GM19193 (cell line): ENCODE results near the gene FAF2.

Experiments used
- POLR2A ChIP-seq: IDR thresholded peaks from 4 replicates; pipeline ENCODE4 v1.6.1; 2011; ENCODE audit not compliant: insufficient read depth, insufficient read length; ENCODE audit errors: extremely low read depth

The FAF2 gene

DNA sequence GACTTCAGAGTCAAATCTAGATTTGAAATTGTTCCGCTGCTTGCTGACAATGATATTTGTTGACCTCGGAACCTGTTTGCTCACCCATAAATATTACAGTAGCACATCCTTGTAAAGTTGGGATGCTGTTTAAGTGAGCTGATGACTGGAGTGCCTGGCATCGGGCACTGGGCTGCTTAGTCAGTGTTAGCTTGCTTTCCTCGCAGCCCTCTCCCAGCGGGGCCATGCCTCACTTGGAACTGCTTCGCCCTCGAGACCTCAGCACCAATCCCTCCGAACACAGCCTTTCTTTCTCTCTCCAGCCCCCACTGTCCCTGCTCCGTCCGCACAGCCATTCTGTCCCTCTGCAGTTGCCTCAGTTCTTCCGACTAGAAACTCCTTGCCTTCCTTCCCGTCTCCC, 65.6 kb downstream of the FAF2 start:
- TF ChIP-seq POLR2A = no peak

DNA sequence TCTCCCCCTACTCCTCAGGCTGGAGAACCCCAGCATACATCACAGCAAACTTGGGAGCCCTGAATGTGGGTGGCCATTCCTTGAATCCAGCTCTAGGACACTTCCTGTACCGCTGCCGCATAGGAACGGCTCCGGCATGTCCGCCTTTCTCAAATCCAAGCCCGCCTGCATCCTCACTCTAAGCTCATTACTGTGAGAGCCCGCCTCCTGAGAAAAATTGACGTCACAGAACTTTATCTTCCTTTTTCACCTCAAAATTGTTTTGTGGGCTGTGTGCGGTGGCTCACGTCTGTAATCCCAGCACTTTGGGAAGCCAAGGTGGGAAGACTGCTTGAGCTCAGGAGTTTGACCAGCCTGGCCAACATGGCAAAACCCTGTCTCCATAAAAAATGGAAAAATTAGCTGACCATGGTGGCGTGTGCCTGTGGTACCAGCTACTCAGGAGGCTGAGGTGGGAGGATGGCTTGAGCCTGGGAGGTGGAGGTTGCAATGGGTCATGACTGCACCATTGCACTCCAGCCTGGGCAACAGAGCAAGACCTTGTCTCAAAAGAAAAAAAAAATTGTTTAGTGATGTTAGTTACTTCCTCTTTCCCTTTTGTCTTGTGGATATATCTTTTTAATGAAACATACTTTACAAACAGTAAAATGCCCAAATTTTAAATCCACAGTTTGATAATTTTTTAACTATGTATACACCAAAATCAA, 66.2 kb downstream of the FAF2 start:
- TF ChIP-seq POLR2A = no peak

DNA sequence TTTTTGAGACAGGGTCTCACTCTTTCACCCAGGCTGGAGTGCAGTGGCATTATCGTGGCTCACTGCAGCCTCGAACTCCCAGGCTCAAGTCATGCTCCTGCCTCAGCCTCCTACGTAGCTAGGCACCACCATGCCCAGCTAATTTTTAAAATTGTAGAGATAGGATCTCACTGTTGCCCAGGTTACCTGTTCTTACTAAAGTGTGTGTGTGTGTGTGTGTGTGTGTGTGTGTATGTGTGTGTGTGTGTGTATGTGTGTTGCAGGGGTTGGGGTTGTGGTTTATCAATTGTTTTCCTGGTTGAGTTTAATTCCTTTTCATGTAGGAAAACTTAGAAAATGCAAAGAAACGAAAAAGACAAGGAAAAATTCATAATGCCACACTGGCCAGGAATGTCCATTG, 67.2 kb downstream of the FAF2 start:
- no peak for TF ChIP-seq POLR2A

DNA sequence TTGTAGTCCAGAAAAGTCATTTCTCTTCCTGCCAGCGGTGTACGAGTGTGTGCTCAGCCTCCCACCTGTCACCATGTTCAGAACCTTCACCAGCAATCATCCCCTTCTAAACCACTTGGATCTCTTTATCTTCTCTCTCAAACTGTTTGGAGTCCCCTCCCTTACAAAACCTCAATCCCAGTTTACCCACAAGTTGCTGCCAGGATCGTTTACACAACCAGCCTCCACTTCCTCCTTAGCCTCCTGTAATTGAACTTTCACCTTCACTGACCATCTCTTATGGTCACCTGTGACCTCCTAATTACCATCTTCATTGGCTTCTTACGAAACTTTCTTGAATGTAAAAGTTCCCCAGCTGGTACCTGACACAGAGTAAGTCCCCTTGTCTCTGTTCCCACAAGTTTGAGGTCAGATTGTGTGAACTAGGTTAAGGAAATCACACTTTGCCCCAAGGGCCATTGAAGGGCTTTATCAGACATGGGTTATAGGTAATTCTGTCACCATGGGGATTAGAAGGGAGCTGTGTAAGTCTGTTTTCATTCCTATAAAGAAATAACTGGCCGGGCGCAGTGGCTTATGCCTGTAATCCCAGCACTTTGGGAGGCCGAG, 69.0 kb downstream of the FAF2 start:
- no peak for TF ChIP-seq POLR2A

DNA sequence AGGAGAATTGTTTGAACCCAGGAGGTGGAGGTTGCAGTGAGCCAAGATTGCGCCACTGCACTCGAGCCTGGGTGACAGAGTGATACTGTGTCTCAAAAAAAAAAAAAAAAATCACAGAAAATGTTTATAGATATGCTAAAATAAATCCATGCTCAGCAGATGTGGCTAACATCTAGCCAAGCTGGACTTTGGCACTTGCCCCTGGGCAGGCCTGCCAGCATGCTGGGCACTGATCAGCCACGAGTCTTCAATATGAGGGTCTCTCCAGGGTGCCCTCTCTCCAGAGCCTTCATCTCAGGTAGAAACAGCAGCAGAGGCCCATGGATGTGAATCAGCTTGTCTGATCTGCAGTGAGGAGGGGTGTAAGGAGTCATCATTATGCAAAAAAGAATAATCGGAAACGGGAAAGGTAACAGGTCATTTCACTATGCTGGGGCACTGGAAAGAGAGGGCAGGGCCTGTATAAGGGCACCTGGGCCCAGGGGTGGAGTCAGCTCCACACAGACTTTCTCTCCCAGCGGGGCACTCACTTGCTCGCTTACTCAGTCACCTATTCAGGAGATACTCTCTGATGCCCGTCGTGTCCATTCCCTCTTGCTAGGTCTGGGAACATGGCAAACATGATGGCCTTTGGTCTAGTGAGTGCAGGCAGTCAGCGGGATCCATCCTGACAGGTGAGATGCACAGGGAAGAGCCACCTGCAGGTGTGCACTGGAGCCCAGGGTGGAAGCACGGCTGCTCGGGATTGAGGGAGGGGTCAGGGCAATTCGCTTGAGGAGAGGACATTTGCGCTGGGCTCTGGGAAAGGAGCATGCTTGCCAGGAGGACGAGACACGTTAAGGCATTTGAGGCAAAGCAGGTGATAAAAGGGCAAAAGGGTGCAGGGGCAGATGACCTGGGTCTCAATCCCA, 71.9 kb downstream of the FAF2 start:
- no peak for TF ChIP-seq POLR2A

DNA sequence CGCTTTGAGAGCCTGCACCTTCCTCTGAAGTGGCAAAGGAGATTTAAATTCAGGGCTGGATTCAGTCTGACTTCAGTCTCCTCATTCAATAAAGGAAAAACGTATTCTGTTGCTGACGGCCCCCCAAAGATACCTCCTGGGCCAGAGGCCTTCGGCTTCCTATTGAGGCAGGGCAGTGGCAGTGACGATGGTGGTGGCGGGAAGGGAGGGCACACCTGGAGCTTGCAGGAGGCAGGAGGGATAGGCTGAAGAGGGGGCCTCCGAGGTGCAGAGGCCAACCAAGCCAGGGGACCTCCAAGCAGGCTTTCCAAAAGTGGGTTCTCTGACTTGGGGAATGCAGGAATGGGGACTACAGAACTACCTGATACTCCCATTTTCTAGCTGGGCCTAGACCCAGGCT, 73.1 kb downstream of the FAF2 start:
- TF ChIP-seq POLR2A = no peak

DNA sequence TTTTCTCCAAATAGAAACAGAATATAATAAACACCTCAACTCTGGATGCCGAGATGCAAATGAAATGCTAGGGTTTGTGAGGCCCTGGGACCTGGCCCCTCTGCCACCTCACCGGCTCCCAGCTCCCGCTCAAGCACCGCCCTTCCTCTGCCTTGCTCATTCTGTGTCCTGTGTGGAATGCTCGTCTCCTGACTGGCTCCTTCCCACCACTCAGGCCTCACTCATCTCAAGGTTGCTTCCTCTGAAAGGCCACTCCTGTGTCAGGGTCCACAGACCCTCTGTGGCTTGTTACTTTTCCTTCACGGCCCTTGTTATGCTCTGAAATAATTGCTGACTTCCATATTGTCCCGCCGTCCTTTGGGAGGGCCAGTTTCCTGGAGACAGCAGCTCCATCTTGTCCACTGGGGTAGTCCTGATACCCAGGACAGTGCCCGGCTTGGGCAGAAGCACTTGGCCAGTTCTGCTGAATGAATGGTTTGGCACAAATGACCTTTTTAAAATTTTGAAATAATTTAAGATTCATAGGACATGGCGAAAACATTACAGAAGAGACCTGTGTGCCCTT, 73.6 kb downstream of the FAF2 start:
- no peak for TF ChIP-seq POLR2A

DNA sequence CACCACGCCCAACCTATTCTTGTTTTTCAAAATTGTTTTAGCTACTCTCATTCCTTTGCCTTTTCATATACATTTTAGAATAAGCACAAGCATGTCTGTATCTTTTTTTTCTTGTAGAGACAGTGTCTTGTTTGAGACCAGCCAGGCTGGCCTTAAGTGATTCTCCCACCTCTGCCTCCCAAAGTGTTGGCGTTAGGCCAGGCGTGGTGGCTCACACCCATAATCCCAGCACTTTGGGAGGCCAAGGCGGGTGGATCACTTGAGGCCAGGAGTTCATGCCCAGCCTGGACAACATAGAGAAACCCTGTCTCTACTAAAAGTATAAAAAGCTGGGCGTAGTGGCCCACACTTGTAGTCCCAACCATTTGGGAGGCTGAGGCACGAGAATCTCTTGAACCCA, 76.0 kb downstream of the FAF2 start:
- no peak for TF ChIP-seq POLR2A

DNA sequence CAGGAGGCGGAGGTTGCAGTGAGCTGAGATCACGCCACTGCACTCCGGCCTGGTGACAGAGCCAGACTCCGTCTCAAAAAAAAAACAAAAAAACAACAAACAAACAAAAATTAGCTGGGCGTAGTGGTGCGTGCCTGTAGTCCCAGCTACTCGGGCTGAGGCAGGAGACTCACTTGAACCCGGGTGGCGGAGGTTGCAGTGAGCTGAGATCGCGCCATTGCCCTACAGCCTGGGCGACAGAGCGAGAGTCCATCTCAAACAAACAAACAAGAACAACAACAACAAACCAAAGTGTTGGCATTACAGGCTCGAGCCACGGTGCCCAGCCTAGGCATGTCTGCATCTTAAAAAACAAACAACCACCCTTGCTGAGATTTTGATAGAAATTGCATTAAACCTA, 76.8 kb downstream of the FAF2 start:
- TF ChIP-seq POLR2A = no peak

DNA sequence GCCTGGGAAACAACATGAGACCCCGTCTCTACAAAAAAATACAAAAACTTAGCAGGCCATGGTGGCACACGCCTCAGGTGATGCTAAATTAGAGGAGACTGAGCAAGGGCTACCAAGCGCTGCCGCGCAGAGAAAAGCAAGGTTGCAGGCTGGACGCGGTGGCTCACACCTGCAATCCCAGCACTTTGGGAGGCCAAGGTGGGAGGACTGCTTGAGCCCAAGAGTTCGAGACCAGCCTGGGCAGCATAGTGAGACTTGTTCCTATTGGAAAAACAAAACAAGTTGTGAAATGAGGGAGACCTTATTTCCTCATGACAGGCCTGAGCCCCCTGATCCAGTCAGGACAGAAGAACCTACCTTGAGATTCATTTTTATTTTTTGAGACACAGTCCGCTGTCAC, 77.5 kb downstream of the FAF2 start:
- no peak for TF ChIP-seq POLR2A

DNA sequence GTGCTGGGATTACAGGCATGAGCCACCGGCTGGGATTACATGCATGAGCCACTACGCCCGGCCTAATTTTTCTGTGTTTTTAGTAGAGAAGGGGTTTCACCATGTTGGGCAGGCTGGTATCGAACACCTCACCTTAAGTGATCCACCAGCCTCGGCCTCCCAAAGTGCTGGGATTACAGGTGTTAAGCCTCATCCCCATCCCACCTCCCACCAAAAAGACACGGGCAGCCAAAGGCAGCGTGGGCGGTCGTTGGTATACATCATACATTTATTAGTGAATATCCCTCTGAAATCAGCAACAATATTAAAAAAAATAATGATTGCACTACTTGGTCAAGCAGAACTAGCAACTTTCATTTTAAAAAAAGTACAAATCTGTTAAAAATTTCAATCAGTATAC, 78.3 kb downstream of the FAF2 start:
- no peak for TF ChIP-seq POLR2A

DNA sequence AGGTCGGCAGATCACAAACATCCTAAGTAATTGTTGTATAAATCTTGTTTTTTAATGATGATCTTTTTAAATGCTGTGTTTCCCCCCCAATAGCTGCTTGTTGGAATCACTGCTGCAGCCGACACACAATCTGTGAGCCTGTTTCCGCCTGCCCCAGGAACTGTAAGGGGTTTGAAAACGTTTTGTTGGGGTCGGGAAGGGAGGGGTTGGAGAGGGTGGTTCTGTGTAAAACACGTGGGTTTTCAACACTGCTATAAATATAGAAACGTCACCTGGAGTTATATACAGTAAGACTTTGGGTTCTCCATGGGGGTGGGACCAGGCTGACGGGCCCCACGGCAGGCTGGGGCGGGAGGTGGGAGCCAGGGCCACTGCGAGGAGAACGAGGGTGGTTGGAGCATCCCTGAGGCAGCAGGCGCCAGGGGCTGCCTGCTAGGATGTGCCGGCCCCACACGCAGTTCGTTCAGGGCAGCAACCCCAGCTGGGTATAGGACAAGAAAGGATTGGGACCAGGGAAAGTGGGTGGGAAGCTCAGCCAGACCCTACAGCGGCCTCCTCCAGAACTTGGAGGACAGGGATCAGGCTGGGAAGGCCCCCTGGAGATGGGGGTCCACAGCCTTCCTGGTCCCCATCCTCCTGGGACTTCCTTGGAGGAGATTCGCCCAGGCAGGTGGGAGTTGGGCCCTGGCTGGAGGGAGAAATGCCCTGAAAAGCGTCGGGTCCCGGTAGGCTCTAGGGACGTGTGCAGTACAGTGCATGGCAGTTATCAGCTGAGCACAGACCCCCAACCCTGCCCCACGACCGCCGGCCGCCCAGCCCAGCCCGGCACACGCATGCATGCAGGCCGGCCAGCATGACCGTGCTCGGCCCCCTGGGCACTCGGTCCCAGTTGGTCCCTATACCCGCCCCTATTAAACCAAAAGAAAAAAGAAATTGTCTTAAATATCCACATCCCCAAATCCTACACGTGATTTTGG, 79.3 kb downstream of the FAF2 start:
- no peak for TF ChIP-seq POLR2A

DNA sequence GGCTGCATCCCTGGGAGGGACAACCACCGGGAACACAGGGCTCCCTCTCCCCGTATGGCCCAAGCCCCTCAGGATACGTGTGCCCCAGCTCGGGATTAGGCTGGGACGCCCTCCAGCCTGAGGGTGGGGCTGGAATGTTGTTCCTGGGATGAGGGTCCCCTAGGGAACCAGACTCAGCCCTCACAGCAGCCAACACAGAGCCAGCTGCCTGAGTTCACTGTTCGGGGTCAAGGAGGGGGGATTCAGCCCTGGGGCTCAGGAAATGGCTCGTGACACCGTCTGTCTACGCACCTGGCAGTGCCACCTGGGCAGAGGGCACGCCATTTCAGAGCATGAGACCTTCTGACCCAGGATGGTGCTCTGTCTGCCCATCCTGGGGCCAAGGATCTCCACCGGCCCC, 80.1 kb downstream of the FAF2 start:
- TF ChIP-seq POLR2A = no peak

DNA sequence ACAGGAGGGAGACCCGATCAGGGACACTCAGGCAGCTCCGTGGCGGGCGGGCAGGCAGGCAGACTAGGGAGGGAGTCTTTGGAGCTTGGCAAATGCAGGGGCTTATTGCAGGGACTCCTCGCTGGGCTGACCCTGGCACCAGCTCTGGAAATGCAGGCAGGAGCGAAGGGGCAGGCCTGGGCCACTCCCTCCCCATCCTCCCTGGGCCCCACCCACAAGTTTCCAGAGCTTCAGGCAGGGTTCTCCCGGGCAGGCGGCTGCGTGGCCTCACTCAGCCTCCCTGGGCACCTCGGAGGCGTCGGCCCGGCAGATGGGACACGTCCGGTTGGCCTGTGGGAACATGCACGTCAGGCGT, 80.6 kb downstream of the FAF2 start:
- no peak for TF ChIP-seq POLR2A
